HCT116 (cell line): ENCODE data around the gene TRPM3. TPM values are rescaled to one million over a fixed set of nuclear protein-coding genes. Genes with fewer than 3 reads are reported as not detected.

Source experiments
- ATAC-seq: fragments of 200-7000 bp; cut with Tn5 transposase; 2 replicates; pipeline ENCODE4 v1.9.1; 2020; ENCODE audit warnings: mild to moderate bottlenecking, moderate library complexity
- BruUV-seq: library from RNA; stranded (reverse); fragments of 400-500 nt; replicated peaks from 2 replicates; lab custom pipeline; 2021; lab: Mats Ljungman, UMichigan
- CTCF ChIA-PET: fragments of 300-600 bp; sonication (Branson Sonifier 250); formaldehyde crosslinking; loops from one replicate; lab custom pipeline; 2021; ENCODE audit warnings: antibody characterized with exemption; lab: Charles Lee
- POLR2A ChIA-PET: fragments of 300-600, 350-600 bp; sonication (Branson Sonifier 250); formaldehyde crosslinking; loops from one replicate; lab custom pipeline; 2021; ENCODE audit warnings: antibody characterized with exemption; lab: Charles Lee
- RAD21 ChIA-PET, 2 experiments: fragments of 300-600 bp; sonication (Branson Sonifier 250); formaldehyde crosslinking; loops; one replicate each; lab custom pipeline; 2023; ENCODE audit warnings: low total read pairs in 2 of 2; ENCODE audit not compliant: uncharacterized antibody in 2 of 2, unreplicated experiment in 2 of 2, low non-redundant PET in 1 of 2; lab: Charles Lee
- DNase-seq: peaks from one replicate; pipeline ENCODE4 v3.0.0-alpha.2; 2010; ENCODE audit warnings: low read depth, low spot score
- H2AFZ ChIP-seq: fragments of 200-600 bp; shearing (Covaris generic), sonication (generic); 2 replicates; pipeline ENCODE4 v1.6.1; 2017; ENCODE audit warnings: low read depth, mixed run types, mixed read lengths, antibody characterized with exemption, low read length; ENCODE audit not compliant: poor library complexity, severe bottlenecking
- H3K27ac ChIP-seq: 2 replicates; pipeline ENCODE4 v1.5.1; 2012; ENCODE audit warnings: low read depth, low read length
- H3K27me3 ChIP-seq: fragments of 200-600 bp; sonication (generic); 2 replicates; pipeline ENCODE4 v1.6.1; 2016; ENCODE audit warnings: mixed run types, low read length, mixed read lengths; ENCODE audit not compliant: insufficient read depth
- H3K36me3 ChIP-seq, 2 experiments: fragments of 200-500 bp in 1 of 2; fragments of 200-600 bp in 1 of 2; sonication (Bioruptor generic) in 1 of 2; sonication (generic) in 1 of 2; 2 replicates each; pipeline versions ENCODE4 v1.5.1 to v1.6.1; 2014 to 2016; ENCODE audit warnings: low read length in 2 of 2, inconsistent platforms in 1 of 2, mixed read lengths in 1 of 2, mixed run types in 1 of 2; ENCODE audit not compliant: insufficient read depth in 2 of 2, control insufficient read depth in 1 of 2
- H3K4me1 ChIP-seq, 2 experiments: fragments of 200-600 bp in 1 of 2; sonication (generic) in 1 of 2; 2 replicates each; pipeline versions ENCODE4 v1.5.1 to v1.6.1; 2012 to 2017; ENCODE audit warnings: low read length in 2 of 2, inconsistent platforms in 1 of 2, mild to moderate bottlenecking in 1 of 2, mixed read lengths in 1 of 2, mixed run types in 1 of 2, moderate library complexity in 1 of 2; ENCODE audit not compliant: insufficient read depth in 2 of 2, control insufficient read depth in 1 of 2
- H3K4me2 ChIP-seq: fragments of 200-600 bp; sonication (generic); 2 replicates; pipeline ENCODE4 v1.6.1; 2017; ENCODE audit warnings: mixed run types, low read length, mixed read lengths
- H3K4me3 ChIP-seq, 2 experiments: fragments of 200-600 bp in 1 of 2; sonication (generic) in 1 of 2; replicated peaks in 1 of 2; 2 replicates each; pipeline ENCODE4 v1.5.1; 2011 to 2016; ENCODE audit warnings: low read length in 2 of 2, control low read depth in 1 of 2, low read depth in 1 of 2, mild to moderate bottlenecking in 1 of 2, mixed read lengths in 1 of 2, mixed run types in 1 of 2
- H3K79me2 ChIP-seq: fragments of 200-600 bp; sonication (generic); 2 replicates; pipeline ENCODE4 v1.6.1; 2017; ENCODE audit warnings: mild to moderate bottlenecking, mixed run types, low read length, moderate library complexity, mixed read lengths; ENCODE audit not compliant: insufficient read depth
- H3K9ac ChIP-seq: fragments of 200-600 bp; sonication (generic); 2 replicates; pipeline ENCODE4 v1.6.1; 2016; ENCODE audit warnings: low read length, mixed read lengths
- H3K9me2 ChIP-seq: fragments of 200-600 bp; sonication (generic), shearing (Covaris generic); 2 replicates; pipeline ENCODE4 v1.6.1; 2017; ENCODE audit warnings: mixed run types, mild to moderate bottlenecking, moderate library complexity; ENCODE audit not compliant: insufficient read depth
- H3K9me3 ChIP-seq, 2 experiments: fragments of 200-500 bp in 1 of 2; fragments of 200-600 bp in 1 of 2; sonication (Bioruptor generic) in 1 of 2; sonication (generic) in 1 of 2; 2 replicates each; pipeline ENCODE4 v1.6.1; 2014 to 2017; ENCODE audit warnings: low read length in 2 of 2, mixed read lengths in 2 of 2, inconsistent platforms in 1 of 2, low read depth in 1 of 2, mild to moderate bottlenecking in 1 of 2, mixed run types in 1 of 2, moderate library complexity in 1 of 2; ENCODE audit not compliant: control insufficient read depth in 1 of 2, insufficient read depth in 1 of 2
- H4K20me1 ChIP-seq: fragments of 200-600 bp; sonication (generic), shearing (Covaris generic); 2 replicates; pipeline ENCODE4 v1.6.1; 2017; ENCODE audit warnings: mixed run types, mild to moderate bottlenecking, moderate library complexity; ENCODE audit not compliant: insufficient read depth
- CBX3 ChIP-seq: IDR thresholded peaks from 2 replicates; pipeline ENCODE4 v1.6.1; 2012; ENCODE audit warnings: low read depth
- CTCF ChIP-seq, 3 experiments: fragments of 200-600 bp in 1 of 3; sonication (generic) in 1 of 3; IDR thresholded peaks in 2 of 3; conservative IDR thresholded peaks in 1 of 3; 2 replicates each; pipeline ENCODE4 v1.5.1; 2012 to 2017; ENCODE audit warnings: low read depth in 2 of 3, low read length in 2 of 3, antibody characterized with exemption in 1 of 3, borderline replicate concordance in 1 of 3, control low read depth in 1 of 3, mild to moderate bottlenecking in 1 of 3, mixed read lengths in 1 of 3, mixed run types in 1 of 3, moderate library complexity in 1 of 3; ENCODE audit not compliant: insufficient read depth in 1 of 3
- EGR1 ChIP-seq: IDR thresholded peaks from 2 replicates; pipeline ENCODE4 v1.6.1; 2012; ENCODE audit warnings: low read depth
- EZH2 ChIP-seq: fragments of 200-600 bp; sonication (generic); IDR thresholded peaks from 2 replicates; pipeline ENCODE4 v1.6.1; 2017; ENCODE audit warnings: antibody characterized with exemption, mixed run types
- EZH2phosphoT487 ChIP-seq: fragments of 200-600 bp; IDR thresholded peaks from 2 replicates; pipeline ENCODE4 v1.6.1; 2018; ENCODE audit warnings: antibody characterized with exemption, borderline replicate concordance
- JUND ChIP-seq: IDR thresholded peaks from 2 replicates; pipeline ENCODE4 v1.6.1; 2012
- MAX ChIP-seq: IDR thresholded peaks from 2 replicates; pipeline ENCODE4 v1.6.1; 2012
- SP1 ChIP-seq: IDR thresholded peaks from 2 replicates; pipeline ENCODE4 v1.6.1; 2012; ENCODE audit warnings: low read depth
- SRF ChIP-seq: IDR thresholded peaks from 2 replicates; pipeline ENCODE4 v1.6.1; 2012; ENCODE audit warnings: low read depth
- ZBTB33 ChIP-seq: IDR thresholded peaks from 2 replicates; pipeline ENCODE4 v1.6.1; 2011; ENCODE audit warnings: mild to moderate bottlenecking, low read length, moderate library complexity; ENCODE audit not compliant: insufficient replicate concordance; ENCODE audit errors: extremely low read depth
- ZFX ChIP-seq: fragments of 450-650 bp; IDR thresholded peaks from 2 replicates; pipeline ENCODE4 v1.6.1; 2017
- intact Hi-C: fragments of 100-400 bp; cut with micrococcal nuclease; formaldehyde crosslinking; loops from 2 replicates; pipeline ENCODE4 v1.10.0; 2022
- total RNA-seq: library from RNA; stranded (reverse); gene quantifications from one replicate; pipeline ENCODE4 v1.2.1, GENCODE V29; 2021; ENCODE audit not compliant: unreplicated experiment

Gene TRPM3
- total RNA-seq, 1 experiment from 2014 or later: not detected

- Histone ChIP-seq H2AFZ (no peak overlapping the region), H3K9me3 (no peaks in the 10 kb centered on the region), H3K9ac (no peak overlapping the region), H3K4me2 (no peak overlapping the region), H3K27me3 (peaks cover 25% of the 10 kb centered on the region), H3K4me3 (no peak overlapping the region), H3K36me3 (no peaks in the 10 kb centered on the region), H3K4me1 (no peaks in the 10 kb centered on the region), H3K9me2 (no peaks in the 10 kb centered on the region), H3K27ac (no peak overlapping the region), H4K20me1 (no peaks in the 10 kb centered on the region), H3K79me2 (no peaks in the 10 kb centered on the region)
- POLR2A ChIA-PET: no interaction called here
- DNase-seq (no peak), ATAC-seq (no peak)
- TF ChIP-seq EGR1: no peak
- no peak for TF ChIP-seq ZBTB33
- TF ChIP-seq EZH2phosphoT487: no peak
- CTCF ChIA-PET: no interaction called here
- BruUV-seq: no TSS peak
- intact Hi-C loops: no loop called here
- RAD21 ChIA-PET: no interaction called here
Observed at GRCh38 chr9:71118324-71118723, 3.1 kb downstream of the TRPM3 start.

GRCh38 chr9:71115448-71115975 is 5.9 kb downstream of the TRPM3 start:
- ATAC-seq (no peak), DNase-seq (no peak)
- intact Hi-C loops: no loop called here
- BruUV-seq: no TSS peak
- peaks cover 9% of the 10 kb centered on the region for H3K27me3 ChIP-seq
- H3K36me3 ChIP-seq: no peaks in the 10 kb centered on the region
- H3K27ac ChIP-seq: no peak overlapping the region
- H4K20me1 ChIP-seq: no peaks in the 10 kb centered on the region
- no peaks in the 10 kb centered on the region for H3K79me2 ChIP-seq
- no peak overlapping the region for H3K4me3 ChIP-seq
- H3K9me2 ChIP-seq: no peaks in the 10 kb centered on the region
- H2AFZ ChIP-seq: no peak overlapping the region
- no peak overlapping the region for H3K4me2 ChIP-seq
- H3K9ac ChIP-seq: no peak overlapping the region
- TF ChIP-seq SP1 (no peak), CTCF (IDR thresholded peaks at IDR 0.05 in 2 of 3, conservative IDR thresholded peaks at IDR 0.05 in 1 of 3; ENCODE audit: borderline replicate concordance in 1 of 3, insufficient read depth in 1 of 3, low read depth in 2 of 3, low read length in 2 of 3) (no peak), JUND (no peak), SRF (no peak), CBX3 (no peak), EZH2 (no peak), EZH2phosphoT487 (no peak), ZFX (no peak), EGR1 (no peak), MAX (no peak)
- ChIA-PET RAD21 (no interaction called here), POLR2A (no interaction called here), CTCF (no interaction called here)
- no peaks in the 10 kb centered on the region for H3K4me1 ChIP-seq
- H3K9me3 ChIP-seq: no peaks in the 10 kb centered on the region
